ENCODE measurements around the gene OR8B4. TPM values are rescaled to one million over a fixed set of nuclear protein-coding genes. Genes with fewer than 3 reads are reported as not detected.

OR8B4 gene
- total RNA-seq, 1 donor from 2014 or later, result not detected

GRCh38 chr11:124446916-124447315 is 22.2 kb upstream of the OR8B4 start:
- no peaks in the 10 kb centered on the region for H3K4me1 Mint-ChIP-seq (ENCODE audit: unreplicated experiment)
- no peak overlapping the region for H3K4me3 Mint-ChIP-seq
- DNase-seq (ENCODE audit: extremely low spot score, unreplicated experiment), result no peak
- peaks cover 10% of the 10 kb centered on the region for H3K27me3 Mint-ChIP-seq
- TF ChIP-seq CTCF (conservative IDR thresholded peaks at IDR 0.05), result no peak
- H3K27ac Mint-ChIP-seq, result no peak overlapping the region
- no peaks in the 10 kb centered on the region for H3K9me3 Mint-ChIP-seq
- no peaks in the 10 kb centered on the region for H3K36me3 Mint-ChIP-seq

GRCh38 chr11:124445646-124446150 is 21.0 kb upstream of the OR8B4 start, which contains the start of gene OR8B8:
OR8B8 (minus strand) TSS chr11:124445696; CDS start chr11:124441085, 4,611 bp downstream.
- no peak for DNase-seq (ENCODE audit: extremely low spot score, unreplicated experiment)
- Mint-ChIP-seq H3K4me1 (ENCODE audit: unreplicated experiment) (no peaks in the 10 kb centered on the region), H3K9me3 (no peaks in the 10 kb centered on the region), H3K4me3 (no peak within 1 kb of the TSS), H3K36me3 (no peaks in the 10 kb centered on the region), H3K27ac (no peak within 1 kb of the TSS), H3K27me3 (peaks cover 10% of the 10 kb centered on the region)
- no peak for TF ChIP-seq CTCF (conservative IDR thresholded peaks at IDR 0.05)

- Mint-ChIP-seq H3K27ac (no peak overlapping the region), H3K4me1 (ENCODE audit: unreplicated experiment) (no peaks in the 10 kb centered on the region), H3K27me3 (peaks cover 23% of the 10 kb centered on the region), H3K36me3 (no peaks in the 10 kb centered on the region), H3K9me3 (no peaks in the 10 kb centered on the region), H3K4me3 (no peak overlapping the region)
- DNase-seq (ENCODE audit: extremely low spot score, unreplicated experiment), result no peak
- TF ChIP-seq CTCF (conservative IDR thresholded peaks at IDR 0.05), result no peak
Measured at GRCh38 chr11:124442847-124443246, 18.2 kb upstream of the OR8B4 start.

- H3K27me3 Mint-ChIP-seq, result peaks cover 23% of the 10 kb centered on the region
- TF ChIP-seq CTCF (conservative IDR thresholded peaks at IDR 0.05), result no peak
- H3K27ac Mint-ChIP-seq, result no peak overlapping the region
- no peak for DNase-seq (ENCODE audit: extremely low spot score, unreplicated experiment)
- H3K4me3 Mint-ChIP-seq, result no peak overlapping the region
- H3K9me3 Mint-ChIP-seq, result no peaks in the 10 kb centered on the region
- H3K36me3 Mint-ChIP-seq, result no peaks in the 10 kb centered on the region
- no peaks in the 10 kb centered on the region for H3K4me1 Mint-ChIP-seq (ENCODE audit: unreplicated experiment)
Measured at GRCh38 chr11:124442442-124442841, 17.8 kb upstream of the OR8B4 start.

- no peak for TF ChIP-seq CTCF (conservative IDR thresholded peaks at IDR 0.05)
- no peaks in the 10 kb centered on the region for H3K9me3 Mint-ChIP-seq
- H3K27me3 Mint-ChIP-seq, result peaks cover 23% of the 10 kb centered on the region
- H3K4me1 Mint-ChIP-seq (ENCODE audit: unreplicated experiment), result no peaks in the 10 kb centered on the region
- no peak for DNase-seq (ENCODE audit: extremely low spot score, unreplicated experiment)
- no peak overlapping the region for H3K4me3 Mint-ChIP-seq
- no peak overlapping the region for H3K27ac Mint-ChIP-seq
- H3K36me3 Mint-ChIP-seq, result no peaks in the 10 kb centered on the region
Measured at GRCh38 chr11:124441519-124441918, 16.8 kb upstream of the OR8B4 start.

GRCh38 chr11:124441081-124441480 is 16.4 kb upstream of the OR8B4 start:
- no peaks in the 10 kb centered on the region for H3K4me1 Mint-ChIP-seq (ENCODE audit: unreplicated experiment)
- H3K27ac Mint-ChIP-seq, result no peak overlapping the region

More at GRCh38 chr11:124441081-124441480, 16.4 kb upstream of the OR8B4 start:
- no peak for TF ChIP-seq CTCF (conservative IDR thresholded peaks at IDR 0.05)
- Mint-ChIP-seq H3K4me3 (no peak overlapping the region), H3K9me3 (no peaks in the 10 kb centered on the region), H3K36me3 (no peaks in the 10 kb centered on the region), H3K27me3 (peaks cover 25% of the 10 kb centered on the region)
- DNase-seq (ENCODE audit: extremely low spot score, unreplicated experiment), result no peak

All from type B pancreatic cell (in vitro differentiated cells).